Glutamatergic neuron (in vitro differentiated cells): Measurements from ENCODE around the gene PLEKHA7. TPM values are rescaled to one million over a fixed set of nuclear protein-coding genes. Genes with fewer than 3 reads are reported as not detected.
"Not testable (repeated sequence)": the region's sequence is repeated elsewhere in the genome, so short reads cannot be mapped to it uniquely, and the experiment has no call there.

ENCODE experiments used
- DNase-seq: peaks from one replicate; pipeline ENCODE4 v3.0.0; 2022
- H3K27ac Mint-ChIP-seq: one replicate; pipeline ENCODE4 v1.8.0; 2020; ENCODE audit warnings: mild to moderate bottlenecking, mixed read lengths, inconsistent platforms; ENCODE audit not compliant: unreplicated experiment
- H3K27me3 Mint-ChIP-seq: one replicate; pipeline ENCODE4 v1.8.0; 2020; ENCODE audit warnings: mild to moderate bottlenecking, moderate library complexity, mixed read lengths, inconsistent platforms; ENCODE audit not compliant: unreplicated experiment
- H3K36me3 Mint-ChIP-seq: one replicate; pipeline ENCODE4 v1.8.0; 2020; ENCODE audit warnings: mild to moderate bottlenecking, mixed read lengths, inconsistent platforms; ENCODE audit not compliant: unreplicated experiment
- H3K4me1 Mint-ChIP-seq: one replicate; pipeline ENCODE4 v1.8.0; 2020; ENCODE audit warnings: mild to moderate bottlenecking, low read depth, mixed read lengths, inconsistent platforms; ENCODE audit not compliant: unreplicated experiment
- H3K4me3 Mint-ChIP-seq: one replicate; pipeline ENCODE4 v1.8.0; 2020; ENCODE audit warnings: mild to moderate bottlenecking, mixed read lengths, inconsistent platforms; ENCODE audit not compliant: unreplicated experiment
- H3K9me3 Mint-ChIP-seq: one replicate; pipeline ENCODE4 v1.8.0; 2020; ENCODE audit warnings: mild to moderate bottlenecking, moderate library complexity, mixed read lengths, inconsistent platforms; ENCODE audit not compliant: unreplicated experiment
- long read RNA-seq: library from polyadenylated mRNA; unstranded; transcript quantifications from one replicate; pipeline ENCODE4 v2.0.0, GENCODE V29; 2020; ENCODE audit not compliant: unreplicated experiment
- total RNA-seq: library from RNA; stranded (reverse); fragmentation: NEBNext Ultra II Directional; extraction: Animal tissue kit (Norgen Biotek cat#: 25700); gene quantifications from one replicate; pipeline ENCODE4 v1.2.1, GENCODE V29; 2021; ENCODE audit not compliant: unreplicated experiment
- TF ChIP-seq, protein P1 (sequence below): fragments of 200-600 bp; sonication (generic); IDR thresholded peaks from one replicate; pipeline ENCODE4 v1.5.0; 2021; ENCODE audit not compliant: partially characterized antibody, unreplicated experiment

Gene PLEKHA7
- total RNA-seq = 5.7 TPM
- long read RNA-seq = 0 reads

- TF ChIP-seq, protein P1, sequence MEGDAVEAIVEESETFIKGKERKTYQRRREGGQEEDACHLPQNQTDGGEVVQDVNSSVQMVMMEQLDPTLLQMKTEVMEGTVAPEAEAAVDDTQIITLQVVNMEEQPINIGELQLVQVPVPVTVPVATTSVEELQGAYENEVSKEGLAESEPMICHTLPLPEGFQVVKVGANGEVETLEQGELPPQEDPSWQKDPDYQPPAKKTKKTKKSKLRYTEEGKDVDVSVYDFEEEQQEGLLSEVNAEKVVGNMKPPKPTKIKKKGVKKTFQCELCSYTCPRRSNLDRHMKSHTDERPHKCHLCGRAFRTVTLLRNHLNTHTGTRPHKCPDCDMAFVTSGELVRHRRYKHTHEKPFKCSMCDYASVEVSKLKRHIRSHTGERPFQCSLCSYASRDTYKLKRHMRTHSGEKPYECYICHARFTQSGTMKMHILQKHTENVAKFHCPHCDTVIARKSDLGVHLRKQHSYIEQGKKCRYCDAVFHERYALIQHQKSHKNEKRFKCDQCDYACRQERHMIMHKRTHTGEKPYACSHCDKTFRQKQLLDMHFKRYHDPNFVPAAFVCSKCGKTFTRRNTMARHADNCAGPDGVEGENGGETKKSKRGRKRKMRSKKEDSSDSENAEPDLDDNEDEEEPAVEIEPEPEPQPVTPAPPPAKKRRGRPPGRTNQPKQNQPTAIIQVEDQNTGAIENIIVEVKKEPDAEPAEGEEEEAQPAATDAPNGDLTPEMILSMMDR = no peak
- Mint-ChIP-seq H3K4me3 (peak within 1 kb of the TSS; percentile 94), H3K27me3 (peaks cover 6% of the 10 kb centered on the region), H3K9me3 (peaks cover 1% of the 10 kb centered on the region), H3K36me3 (peaks cover 4% of the 10 kb centered on the region), H3K27ac (no peak within 1 kb of the TSS), H3K4me1 (peaks cover 5% of the 10 kb centered on the region)
- DNase-seq = peak; percentile 33
Measured at GRCh38 chr11:17014321-17014832, at the start of gene PLEKHA7. PLEKHA7 (minus strand) TSS chr11:17014414; CDS start chr11:17014401, 13 bp downstream.

DNA sequence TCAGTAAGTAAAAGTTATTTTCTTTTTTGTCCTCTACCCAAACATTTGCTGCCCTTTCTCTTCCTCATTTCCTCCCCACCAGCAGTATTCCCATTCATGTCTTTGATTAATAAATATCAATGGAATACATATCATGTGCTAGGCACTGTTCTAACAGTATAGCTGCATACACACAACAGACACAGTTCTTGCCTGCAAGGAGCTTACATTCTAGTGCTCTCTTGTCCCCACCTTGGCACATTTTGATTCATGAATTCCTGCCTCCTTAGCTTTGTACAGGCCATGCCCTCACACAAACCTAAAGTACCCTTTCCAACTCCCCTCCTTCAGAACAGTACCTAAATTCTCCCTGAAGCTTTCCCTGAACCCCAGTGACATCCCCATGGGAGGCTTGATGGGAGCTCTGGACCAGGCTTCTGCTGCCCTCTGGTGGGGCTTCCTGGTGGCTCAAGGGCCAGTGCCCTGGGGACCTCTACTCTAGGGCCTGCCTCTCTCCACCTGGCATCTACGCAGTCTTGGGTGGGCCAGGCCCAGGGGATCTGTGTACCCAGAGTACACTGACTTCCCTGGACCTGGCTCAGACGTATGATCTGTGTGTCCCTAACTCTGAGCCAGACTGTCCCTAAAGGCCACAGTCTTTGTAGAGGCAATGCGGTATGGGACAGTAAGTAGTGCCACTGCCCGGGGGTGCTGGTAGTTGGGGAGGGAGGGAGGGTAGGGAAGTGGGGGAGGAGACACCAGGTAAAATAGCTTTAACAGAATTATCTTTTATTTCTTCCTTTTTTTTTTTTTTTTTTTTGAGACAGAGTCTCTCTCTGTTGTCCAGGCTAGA is 49.2 kb upstream of the PLEKHA7 start:
- TF ChIP-seq, protein P1 = peak; percentile 67
- no peak overlapping the region for H3K27ac Mint-ChIP-seq
- DNase-seq = peak; percentile 79
- H3K27me3 Mint-ChIP-seq = peaks cover 2% of the 10 kb centered on the region
- no peak overlapping the region for H3K4me3 Mint-ChIP-seq
- no peaks in the 10 kb centered on the region for H3K9me3 Mint-ChIP-seq
- no peaks in the 10 kb centered on the region for H3K4me1 Mint-ChIP-seq
- H3K36me3 Mint-ChIP-seq = no peaks in the 10 kb centered on the region

GRCh38 chr11:17051146-17051545 is 36.9 kb upstream of the PLEKHA7 start:
- peaks cover 10% of the 10 kb centered on the region for H3K36me3 Mint-ChIP-seq
- DNase-seq, H3K4me3 Mint-ChIP-seq, H3K27me3 Mint-ChIP-seq, H3K9me3 Mint-ChIP-seq, H3K27ac Mint-ChIP-seq, H3K4me1 Mint-ChIP-seq: not testable (repeated sequence)

- not testable (repeated sequence) for H3K27me3 Mint-ChIP-seq, H3K27ac Mint-ChIP-seq, H3K9me3 Mint-ChIP-seq, H3K4me1 Mint-ChIP-seq, H3K4me3 Mint-ChIP-seq, DNase-seq
- peaks cover 10% of the 10 kb centered on the region for H3K36me3 Mint-ChIP-seq
Measured at GRCh38 chr11:17048491-17048890, 34.3 kb upstream of the PLEKHA7 start.

DNA sequence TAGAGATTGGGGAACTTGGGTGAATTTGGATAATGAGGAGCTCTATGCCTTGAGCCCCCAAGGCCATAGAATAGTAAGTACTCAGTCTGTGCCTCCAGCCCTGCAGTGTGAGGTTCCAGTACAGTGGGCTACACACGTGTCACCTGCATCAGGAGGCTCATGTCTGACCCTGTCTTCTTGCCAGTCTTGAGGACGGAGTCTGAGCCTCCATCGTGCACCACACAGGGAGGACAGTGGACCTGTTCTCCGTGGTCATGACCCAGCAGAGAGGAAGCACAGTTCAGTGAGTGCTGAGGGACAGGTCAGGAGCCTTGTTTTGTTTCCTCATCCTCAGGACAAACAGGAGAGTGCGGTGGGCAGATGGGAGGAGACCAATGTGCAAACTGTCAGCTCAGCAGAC is 32.5 kb upstream of the PLEKHA7 start:
- no peak for DNase-seq
- Mint-ChIP-seq H3K4me1 (no peaks in the 10 kb centered on the region), H3K36me3 (peaks cover 3% of the 10 kb centered on the region), H3K27ac (no peak overlapping the region), H3K9me3 (peaks cover 3% of the 10 kb centered on the region), H3K4me3 (no peak overlapping the region), H3K27me3 (peaks cover 3% of the 10 kb centered on the region)
- TF ChIP-seq, protein P1 = no peak
